NB4 (cell line): ENCODE data around the gene IP6K1.

Experiments used
- CTCF ChIP-seq: IDR thresholded peaks from one replicate; pipeline ENCODE4 v1.5.1; 2012; ENCODE audit warnings: low read depth, low read length
- POLR2A ChIP-seq: IDR thresholded peaks from 2 replicates; pipeline ENCODE4 v1.6.1; 2011; ENCODE audit warnings: mild to moderate bottlenecking; ENCODE audit not compliant: insufficient read length; ENCODE audit errors: extremely low read depth

DNA sequence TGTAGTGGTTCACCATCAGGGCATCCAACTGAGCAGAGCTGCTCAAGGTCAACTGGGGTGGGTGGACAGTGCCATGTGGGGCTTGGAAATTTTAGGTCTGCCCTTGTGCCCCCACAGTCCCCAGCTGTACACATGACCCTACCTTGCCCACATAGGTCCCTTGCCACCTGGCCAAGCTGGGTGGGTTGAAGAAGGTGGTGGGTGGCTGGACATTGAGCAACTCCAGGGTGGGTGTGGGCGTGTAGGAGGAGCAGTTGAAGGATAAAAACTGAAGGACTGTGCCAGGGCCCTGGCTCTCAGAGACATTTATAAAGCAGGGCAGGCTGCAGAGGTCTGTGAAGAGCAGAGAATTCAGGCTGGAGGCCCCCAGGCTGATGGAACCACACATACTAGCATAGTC, 12.8 kb upstream of the IP6K1 start:
- TF ChIP-seq CTCF (no peak), POLR2A (no peak)
